Astrocyte of the spinal cord (primary cell): ENCODE results near the gene INPP5B.
"Not testable (repeated sequence)": the region's sequence is repeated elsewhere in the genome, so short reads cannot be mapped to it uniquely, and the experiment has no call there.

ENCODE experiments used
- DNase-seq: peaks from one replicate; pipeline ENCODE4 v3.0.0; 2011; ENCODE audit warnings: low read depth, low spot score
- H3K4me3 ChIP-seq: 2 replicates; pipeline ENCODE4 v1.5.1; 2011; ENCODE audit warnings: low read depth, mild to moderate bottlenecking, low read length, moderate library complexity
- in situ Hi-C: cut with HindIII; loops from 2 replicates; pipeline ENCODE4 v1.10.0; 2017; ENCODE audit warnings: low sequenced_read_pairs
- TF ChIP-seq, protein P1 (sequence below): IDR thresholded peaks from 2 replicates; pipeline ENCODE4 v1.5.1; 2012; ENCODE audit warnings: low read depth, mild to moderate bottlenecking, low read length, inconsistent platforms

The INPP5B gene

DNA sequence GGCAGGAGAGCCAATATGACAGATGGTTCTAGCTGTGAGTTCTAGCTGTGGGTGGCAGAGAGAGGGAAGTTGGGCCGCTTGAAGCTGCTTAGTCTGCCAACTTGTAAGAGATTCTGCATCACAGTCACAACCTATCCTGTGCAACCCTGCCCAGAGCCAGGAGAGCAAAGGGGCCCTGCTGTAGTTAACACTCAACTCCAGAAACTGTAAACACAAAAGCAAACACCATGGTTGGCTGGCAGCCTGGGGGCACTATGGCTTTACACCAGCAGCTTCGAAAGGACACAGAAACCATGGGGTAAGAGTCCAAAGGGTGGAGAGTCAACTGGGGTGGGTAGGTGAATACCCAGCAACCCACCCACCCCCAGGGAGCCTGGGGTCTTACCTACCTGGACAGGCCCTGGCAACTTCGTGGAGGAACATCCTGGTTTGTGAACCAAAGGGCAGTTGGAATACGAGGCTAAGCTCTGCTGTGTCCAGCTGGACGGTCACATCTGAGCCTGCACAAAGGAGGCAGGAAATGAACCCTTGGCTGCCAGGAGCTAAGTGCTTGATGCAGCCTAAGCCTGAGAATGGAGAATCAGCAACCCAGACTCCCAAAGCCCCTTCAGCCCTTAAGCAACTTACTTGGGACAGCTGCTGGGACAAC, 6.4 kb downstream of the INPP5B start:
- TF ChIP-seq, protein P1, sequence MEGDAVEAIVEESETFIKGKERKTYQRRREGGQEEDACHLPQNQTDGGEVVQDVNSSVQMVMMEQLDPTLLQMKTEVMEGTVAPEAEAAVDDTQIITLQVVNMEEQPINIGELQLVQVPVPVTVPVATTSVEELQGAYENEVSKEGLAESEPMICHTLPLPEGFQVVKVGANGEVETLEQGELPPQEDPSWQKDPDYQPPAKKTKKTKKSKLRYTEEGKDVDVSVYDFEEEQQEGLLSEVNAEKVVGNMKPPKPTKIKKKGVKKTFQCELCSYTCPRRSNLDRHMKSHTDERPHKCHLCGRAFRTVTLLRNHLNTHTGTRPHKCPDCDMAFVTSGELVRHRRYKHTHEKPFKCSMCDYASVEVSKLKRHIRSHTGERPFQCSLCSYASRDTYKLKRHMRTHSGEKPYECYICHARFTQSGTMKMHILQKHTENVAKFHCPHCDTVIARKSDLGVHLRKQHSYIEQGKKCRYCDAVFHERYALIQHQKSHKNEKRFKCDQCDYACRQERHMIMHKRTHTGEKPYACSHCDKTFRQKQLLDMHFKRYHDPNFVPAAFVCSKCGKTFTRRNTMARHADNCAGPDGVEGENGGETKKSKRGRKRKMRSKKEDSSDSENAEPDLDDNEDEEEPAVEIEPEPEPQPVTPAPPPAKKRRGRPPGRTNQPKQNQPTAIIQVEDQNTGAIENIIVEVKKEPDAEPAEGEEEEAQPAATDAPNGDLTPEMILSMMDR, result no peak
- in situ Hi-C loops, result no loop called here

DNA sequence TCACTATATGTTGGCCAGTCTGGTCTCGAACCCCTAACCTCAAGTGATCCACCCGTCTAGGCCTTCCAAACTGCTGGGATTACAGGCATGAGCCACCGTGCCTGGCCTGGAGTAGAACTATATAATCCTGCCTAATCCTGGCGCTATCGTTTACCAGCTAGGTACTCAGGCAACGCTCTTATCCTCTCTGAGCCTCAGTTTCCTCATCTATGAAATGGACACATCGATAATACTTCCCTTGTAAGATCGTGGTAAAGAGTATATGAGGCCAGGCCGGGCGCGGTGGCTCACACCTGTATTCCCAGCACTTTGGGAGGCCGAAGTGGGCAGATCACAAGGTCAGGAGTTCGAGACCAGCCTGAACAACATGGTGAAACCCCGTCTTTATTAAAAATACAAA, 10.1 kb downstream of the INPP5B start:
- H3K4me3 ChIP-seq, DNase-seq, in situ Hi-C loops: not testable (repeated sequence)

More for the DNA sequence above, 6.4 kb downstream of the INPP5B start:
- no peak overlapping the region for H3K4me3 ChIP-seq
- no peak for DNase-seq

DNA sequence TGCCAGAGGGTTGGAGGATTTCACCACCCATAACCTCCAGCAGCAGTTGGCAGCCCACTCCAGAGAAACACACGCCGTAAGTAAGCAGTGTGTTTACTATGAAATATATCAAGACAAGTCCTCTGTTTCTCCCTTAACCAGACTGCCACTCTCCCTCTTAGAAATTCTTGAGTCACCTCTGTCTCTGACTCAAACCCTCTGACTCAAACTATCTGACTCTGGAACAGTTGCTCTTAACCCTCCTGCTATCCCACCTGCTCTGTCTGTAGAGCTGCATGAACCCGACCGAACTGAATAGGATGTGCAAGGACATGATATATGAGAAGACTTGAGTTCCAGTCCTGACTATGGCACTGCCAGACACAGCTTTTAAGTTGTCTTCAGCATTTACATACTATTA, 14.1 kb downstream of the INPP5B start:
- in situ Hi-C loops, result no loop called here
- H3K4me3 ChIP-seq, result no peak overlapping the region
- TF ChIP-seq, protein P1, result no peak
- peak; percentile 55 for DNase-seq

DNA sequence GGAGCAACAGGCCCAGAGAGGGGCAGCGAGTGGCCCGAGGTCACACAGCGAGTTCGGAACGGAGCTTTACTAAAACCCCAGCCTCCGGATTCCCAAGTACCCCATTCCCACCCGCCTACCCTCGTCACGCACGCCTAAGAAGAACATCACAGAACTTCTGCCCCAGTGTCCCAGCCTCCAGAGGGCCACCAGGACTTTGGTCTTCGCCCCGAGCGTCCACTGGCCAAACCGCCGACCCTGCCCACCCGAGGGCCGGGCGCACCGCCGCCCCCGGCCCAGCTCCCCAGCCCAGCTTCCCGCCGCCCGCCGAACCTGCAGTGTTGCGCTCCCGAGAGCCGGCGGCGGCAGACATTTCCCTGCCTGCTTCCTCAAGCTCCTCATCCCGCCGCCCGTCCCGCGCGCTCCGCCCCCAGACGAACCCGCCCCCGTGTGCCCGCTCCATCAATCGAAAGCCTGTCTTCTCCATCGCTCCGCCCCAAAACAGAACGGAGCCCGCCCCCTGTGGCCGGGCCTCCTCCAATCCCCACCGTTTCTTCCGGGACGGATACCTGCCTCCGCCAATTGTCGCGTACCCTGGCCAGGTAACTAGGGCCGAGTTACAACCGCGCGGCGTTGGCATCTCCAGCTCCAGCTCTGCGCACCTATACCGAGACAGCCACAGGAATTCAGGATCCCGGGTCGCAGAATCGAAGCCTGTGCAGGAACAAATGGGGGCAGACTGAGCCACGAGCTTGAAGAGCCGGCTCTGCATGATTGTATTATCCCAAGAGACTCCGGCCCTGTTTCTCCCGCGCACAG, 15.3 kb downstream of the INPP5B start:
- TF ChIP-seq, protein P1, result no peak
- in situ Hi-C loops, result no loop called here
- peak; percentile 96 for DNase-seq
- peak overlapping the region; percentile 60 for H3K4me3 ChIP-seq

DNA sequence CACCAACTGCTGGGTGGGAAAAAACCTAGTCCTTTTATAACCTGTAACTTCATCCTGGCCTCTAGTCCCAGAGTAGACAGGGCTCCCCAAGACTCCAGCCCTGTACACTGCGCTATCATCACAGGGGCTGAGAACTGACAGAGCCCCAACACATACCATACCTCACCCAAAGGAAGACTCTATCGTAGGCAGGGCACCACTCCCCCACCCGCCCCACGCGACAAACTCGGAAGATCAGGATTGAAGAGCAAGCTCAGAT, 15.8 kb downstream of the INPP5B start:
- TF ChIP-seq, protein P1, result no peak
- in situ Hi-C loops, result no loop called here
- H3K4me3 ChIP-seq, result peak overlapping the region; percentile 60
- DNase-seq, result no peak

DNA sequence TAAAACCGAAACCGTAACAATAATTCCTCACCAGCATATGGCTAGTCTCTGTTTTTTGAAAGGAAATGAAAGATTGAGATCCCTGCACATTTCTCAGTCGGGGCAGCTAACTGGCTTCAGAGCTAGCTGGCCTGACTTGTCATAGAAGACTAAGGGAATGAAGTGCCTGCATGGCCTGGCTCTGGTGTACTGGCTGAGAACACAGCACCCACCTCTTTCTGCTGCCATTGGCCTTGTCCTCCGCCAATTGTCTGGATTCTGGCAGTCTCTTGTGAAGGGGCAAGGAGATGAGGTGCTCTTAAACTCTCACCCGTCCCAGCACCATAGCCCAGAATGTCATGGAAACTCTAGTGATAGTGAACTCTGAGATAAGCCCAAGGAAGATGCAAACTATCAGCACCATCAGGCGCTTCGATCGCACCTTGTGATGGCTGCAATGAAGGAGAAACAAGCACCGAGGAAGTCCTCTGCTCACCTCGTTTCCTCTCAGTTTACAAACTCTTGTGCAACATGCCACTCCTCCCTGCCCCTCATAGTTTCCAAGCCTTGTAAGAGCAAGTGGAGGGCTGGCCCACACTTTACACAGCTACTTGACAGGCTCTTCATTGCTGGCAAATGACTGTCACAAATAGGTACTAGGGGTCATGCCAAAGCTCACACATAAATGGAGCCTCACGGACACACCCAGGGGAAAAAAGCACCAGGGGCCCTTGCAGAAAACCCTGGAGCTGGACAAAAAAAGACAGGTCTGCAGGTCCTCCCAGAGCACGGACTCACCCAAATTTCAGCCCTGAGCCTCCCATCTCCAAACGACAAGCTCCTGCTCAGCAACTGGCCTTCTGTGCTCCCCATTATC, 16.4 kb downstream of the INPP5B start:
- H3K4me3 ChIP-seq, result no peak overlapping the region
- in situ Hi-C loops, result no loop called here
- no peak for DNase-seq
- TF ChIP-seq, protein P1, result no peak
